Measurements from ENCODE around the gene SPACA4. TPM values are rescaled to one million over a fixed set of nuclear protein-coding genes. Genes with fewer than 3 reads are reported as not detected.

The SPACA4 gene
- total and polyA plus RNA-seq, 3 donors from 2014 or later: 72.6 to 147 (median 145) TPM

DNA sequence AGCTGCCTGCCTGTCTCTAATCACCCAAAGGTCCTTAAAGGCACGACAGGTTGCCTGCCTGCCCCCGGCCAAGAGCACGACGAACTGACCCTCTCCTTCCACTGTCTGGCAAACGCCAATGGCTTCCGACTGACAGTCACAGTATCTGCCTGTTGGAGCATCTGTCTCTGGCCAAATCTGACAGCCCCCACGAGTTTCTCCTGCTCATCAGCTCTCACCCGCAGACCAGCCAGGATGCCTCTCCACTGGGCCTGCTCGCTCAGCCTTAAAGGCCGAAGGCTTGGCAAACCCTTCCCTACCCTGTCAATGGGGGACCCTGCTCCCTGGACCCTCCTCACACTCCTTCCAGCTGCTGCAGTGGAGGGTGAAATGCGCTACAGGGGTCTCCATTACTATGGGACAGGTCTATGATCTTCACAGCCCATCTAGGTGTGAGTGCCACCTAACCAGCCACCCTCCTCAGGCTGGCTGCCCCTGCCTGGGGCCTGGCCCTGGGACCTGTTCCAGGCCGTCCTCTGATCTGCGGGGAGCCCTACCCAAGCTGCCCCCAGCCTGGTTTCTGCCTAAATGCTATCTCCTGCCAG is 7.4 kb downstream of the SPACA4 start:
- TF ChIP-seq POLR2A (IDR thresholded peaks at IDR 0.05): no peak
- TF ChIP-seq, protein P1, sequence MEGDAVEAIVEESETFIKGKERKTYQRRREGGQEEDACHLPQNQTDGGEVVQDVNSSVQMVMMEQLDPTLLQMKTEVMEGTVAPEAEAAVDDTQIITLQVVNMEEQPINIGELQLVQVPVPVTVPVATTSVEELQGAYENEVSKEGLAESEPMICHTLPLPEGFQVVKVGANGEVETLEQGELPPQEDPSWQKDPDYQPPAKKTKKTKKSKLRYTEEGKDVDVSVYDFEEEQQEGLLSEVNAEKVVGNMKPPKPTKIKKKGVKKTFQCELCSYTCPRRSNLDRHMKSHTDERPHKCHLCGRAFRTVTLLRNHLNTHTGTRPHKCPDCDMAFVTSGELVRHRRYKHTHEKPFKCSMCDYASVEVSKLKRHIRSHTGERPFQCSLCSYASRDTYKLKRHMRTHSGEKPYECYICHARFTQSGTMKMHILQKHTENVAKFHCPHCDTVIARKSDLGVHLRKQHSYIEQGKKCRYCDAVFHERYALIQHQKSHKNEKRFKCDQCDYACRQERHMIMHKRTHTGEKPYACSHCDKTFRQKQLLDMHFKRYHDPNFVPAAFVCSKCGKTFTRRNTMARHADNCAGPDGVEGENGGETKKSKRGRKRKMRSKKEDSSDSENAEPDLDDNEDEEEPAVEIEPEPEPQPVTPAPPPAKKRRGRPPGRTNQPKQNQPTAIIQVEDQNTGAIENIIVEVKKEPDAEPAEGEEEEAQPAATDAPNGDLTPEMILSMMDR (IDR thresholded peaks at IDR 0.05): no peak
- Histone ChIP-seq H3K27me3 (no peaks in the 10 kb centered on the region), H3K27ac (no peak overlapping the region), H3K9me3 (no peaks in the 10 kb centered on the region), H3K4me3 (no peak overlapping the region), H3K36me3 (ENCODE audit: low read depth, missing control alignments) (no peaks in the 10 kb centered on the region), H3K4me1 (peaks cover 16% of the 10 kb centered on the region)
- intact Hi-C loops (cut with DNase I; ENCODE audit: low total_unique reads): no loop called here
- WGBS, 2 donors: 68 to 73% methylated on average over 5 to 13 of the region's 13 CpGs
- DNase-seq: no peak

- Histone ChIP-seq H3K4me1 (peaks cover 17% of the 10 kb centered on the region), H3K4me3 (no peak within 1 kb of the TSS), H3K27ac (no peak within 1 kb of the TSS), H3K36me3 (ENCODE audit: low read depth, missing control alignments) (no peaks in the 10 kb centered on the region), H3K27me3 (no peaks in the 10 kb centered on the region), H3K9me3 (no peaks in the 10 kb centered on the region)
- no peak for DNase-seq
- WGBS, 2 donors: 64 to 68% methylated on average over 25 to 31 of the region's 31 CpGs
- intact Hi-C loops (cut with DNase I; ENCODE audit: low total_unique reads): no loop called here
- TF ChIP-seq, protein P1 (IDR thresholded peaks at IDR 0.05): no peak
- no peak for TF ChIP-seq POLR2A (IDR thresholded peaks at IDR 0.05)
Measured at GRCh38 chr19:48614436-48615230, 8.1 kb downstream of the SPACA4 start, which contains the start of gene FAM83E. Gene FAM83E (minus strand): TSS chr19:48615076. CDS start chr19:48613372, 1,704 bp downstream.

DNA sequence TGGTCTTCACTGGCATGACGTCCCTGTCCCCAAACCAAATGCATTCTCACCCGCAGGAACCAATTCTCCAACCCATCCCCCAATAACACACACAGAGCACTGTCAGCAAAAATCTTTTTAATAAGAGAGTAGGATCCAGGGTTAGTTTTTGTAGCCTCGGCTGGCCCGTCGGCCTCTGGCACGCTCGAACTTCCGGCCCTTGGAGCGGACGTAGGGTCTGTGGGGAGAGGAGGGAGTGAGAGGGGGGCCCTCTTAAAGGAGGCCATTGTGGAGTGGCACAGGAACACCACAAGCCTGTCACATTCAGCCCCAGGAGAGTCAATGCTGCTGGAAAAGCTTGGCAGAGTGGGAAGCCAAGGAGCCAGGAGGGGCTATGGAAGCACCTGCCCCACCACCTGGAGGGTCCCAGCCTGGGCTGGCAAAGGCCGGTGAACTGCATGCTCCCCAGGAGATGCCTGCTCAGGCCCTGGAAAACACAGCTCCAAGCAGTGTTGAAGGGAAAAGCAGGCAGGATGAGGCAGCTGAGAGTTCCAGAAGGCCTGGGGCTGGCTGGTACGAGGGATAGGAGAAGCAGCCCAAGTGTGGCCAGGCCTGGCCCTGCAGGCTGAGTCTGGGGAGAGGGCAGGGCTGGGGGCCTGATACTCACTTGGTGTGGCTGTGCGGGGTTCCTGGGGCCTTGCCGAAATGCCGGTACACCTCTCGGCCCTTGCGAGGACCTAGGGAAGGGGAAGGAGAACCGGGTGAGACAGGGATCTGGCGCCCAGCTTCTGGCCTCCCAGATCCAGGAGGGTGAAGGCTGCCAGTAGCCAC is 8.9 kb downstream of the SPACA4 start:
- 65 to 79% methylated on average over 19 of the region's 19 CpGs for WGBS, 2 donors
- intact Hi-C loops (cut with DNase I; ENCODE audit: low total_unique reads): no loop called here
- TF ChIP-seq POLR2A (IDR thresholded peaks at IDR 0.05): no peak
- TF ChIP-seq, protein P1 (IDR thresholded peaks at IDR 0.05): no peak
- DNase-seq: no peak
- no peaks in the 10 kb centered on the region for H3K9me3 ChIP-seq
- H3K27me3 ChIP-seq: no peaks in the 10 kb centered on the region
- H3K4me1 ChIP-seq: peaks cover 23% of the 10 kb centered on the region
- H3K4me3 ChIP-seq: no peak overlapping the region
- no peak overlapping the region for H3K27ac ChIP-seq
- no peaks in the 10 kb centered on the region for H3K36me3 ChIP-seq (ENCODE audit: low read depth, missing control alignments)

GRCh38 chr19:48616041-48616436 is 9.5 kb downstream of the SPACA4 start:
- Histone ChIP-seq H3K9me3 (no peaks in the 10 kb centered on the region), H3K4me1 (peaks cover 23% of the 10 kb centered on the region), H3K27me3 (no peaks in the 10 kb centered on the region), H3K27ac (no peak overlapping the region), H3K36me3 (ENCODE audit: low read depth, missing control alignments) (no peaks in the 10 kb centered on the region), H3K4me3 (no peak overlapping the region)
- 76 to 88% methylated on average over 12 to 16 of the region's 16 CpGs for WGBS, 2 donors
- TF ChIP-seq POLR2A (IDR thresholded peaks at IDR 0.05): no peak
- TF ChIP-seq, protein P1 (IDR thresholded peaks at IDR 0.05): no peak
- intact Hi-C loops (cut with DNase I; ENCODE audit: low total_unique reads): no loop called here
- no peak for DNase-seq
